Cardiac fibroblast (primary cell): ENCODE measurements around the gene TXK.

ENCODE experiments used
- DNase-seq, 2 donors: peaks; one replicate each; pipeline versions ENCODE4 v3.0.0 to v3.0.0-alpha.2; 2010; ENCODE audit warnings: low read depth in 2 of 2
- H3K4me3 ChIP-seq, 2 donors: replicated peaks in 1 of 2; 1 replicate in 1 of 2; 2 replicates in 1 of 2; pipeline ENCODE4 v1.5.1; 2011; ENCODE audit warnings: low read depth in 2 of 2, low read length in 2 of 2, mild to moderate bottlenecking in 2 of 2, moderate library complexity in 1 of 2
- TF ChIP-seq, protein P1 (sequence below): IDR thresholded peaks from one replicate; pipeline ENCODE4 v1.5.1; 2011; ENCODE audit warnings: low read depth, mild to moderate bottlenecking, low read length, inconsistent platforms

The TXK gene

DNA sequence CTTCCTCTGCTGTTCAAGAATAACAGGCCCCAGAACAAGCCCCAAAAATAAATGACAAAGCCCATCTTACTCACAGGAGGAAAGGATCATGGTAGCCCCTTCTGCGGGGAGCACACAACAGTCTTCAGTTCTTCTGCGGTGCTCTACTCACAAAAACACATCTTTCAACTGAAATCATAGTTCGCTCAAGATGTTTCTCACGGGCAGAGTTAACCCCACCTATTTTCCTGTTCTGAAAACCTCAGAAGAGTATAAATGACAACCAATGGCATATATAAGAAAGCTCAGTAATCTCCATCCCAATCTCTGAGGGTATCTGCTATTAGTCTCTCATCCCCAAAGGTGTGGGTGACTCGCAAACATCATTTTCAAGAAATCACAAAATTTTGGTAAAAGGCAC, at the start of gene TXK:
TXK (minus strand) TSS at position 170 of the 400 bp plus-strand sequence; CDS start at position 90, 80 bp downstream.
- TF ChIP-seq, protein P1, sequence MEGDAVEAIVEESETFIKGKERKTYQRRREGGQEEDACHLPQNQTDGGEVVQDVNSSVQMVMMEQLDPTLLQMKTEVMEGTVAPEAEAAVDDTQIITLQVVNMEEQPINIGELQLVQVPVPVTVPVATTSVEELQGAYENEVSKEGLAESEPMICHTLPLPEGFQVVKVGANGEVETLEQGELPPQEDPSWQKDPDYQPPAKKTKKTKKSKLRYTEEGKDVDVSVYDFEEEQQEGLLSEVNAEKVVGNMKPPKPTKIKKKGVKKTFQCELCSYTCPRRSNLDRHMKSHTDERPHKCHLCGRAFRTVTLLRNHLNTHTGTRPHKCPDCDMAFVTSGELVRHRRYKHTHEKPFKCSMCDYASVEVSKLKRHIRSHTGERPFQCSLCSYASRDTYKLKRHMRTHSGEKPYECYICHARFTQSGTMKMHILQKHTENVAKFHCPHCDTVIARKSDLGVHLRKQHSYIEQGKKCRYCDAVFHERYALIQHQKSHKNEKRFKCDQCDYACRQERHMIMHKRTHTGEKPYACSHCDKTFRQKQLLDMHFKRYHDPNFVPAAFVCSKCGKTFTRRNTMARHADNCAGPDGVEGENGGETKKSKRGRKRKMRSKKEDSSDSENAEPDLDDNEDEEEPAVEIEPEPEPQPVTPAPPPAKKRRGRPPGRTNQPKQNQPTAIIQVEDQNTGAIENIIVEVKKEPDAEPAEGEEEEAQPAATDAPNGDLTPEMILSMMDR = no peak
- H3K4me3 ChIP-seq = no peak within 1 kb of the TSS
- DNase-seq = no peak

DNA sequence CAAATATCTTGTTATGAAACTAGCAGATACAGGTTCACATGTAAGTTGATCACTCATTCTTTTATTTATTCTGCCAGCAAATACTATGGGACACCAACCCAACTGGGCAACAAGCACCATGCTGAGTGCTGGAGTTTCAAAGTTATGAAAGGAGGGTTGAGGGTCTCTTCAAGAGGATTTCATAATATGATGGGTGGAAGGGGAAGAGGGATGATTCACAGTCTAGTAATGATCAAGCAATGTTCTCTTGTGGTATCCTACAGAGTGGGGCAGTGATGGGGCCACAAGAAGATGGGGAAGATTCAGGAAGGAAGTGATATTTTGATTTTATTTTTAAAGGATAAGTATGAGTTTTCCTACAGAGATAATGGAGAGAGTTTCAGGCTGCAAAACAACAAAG, 46.2 kb upstream of the TXK start:
- TF ChIP-seq, protein P1 = no peak
- peak in 1 of 2 donors; percentile 5 for DNase-seq

DNA sequence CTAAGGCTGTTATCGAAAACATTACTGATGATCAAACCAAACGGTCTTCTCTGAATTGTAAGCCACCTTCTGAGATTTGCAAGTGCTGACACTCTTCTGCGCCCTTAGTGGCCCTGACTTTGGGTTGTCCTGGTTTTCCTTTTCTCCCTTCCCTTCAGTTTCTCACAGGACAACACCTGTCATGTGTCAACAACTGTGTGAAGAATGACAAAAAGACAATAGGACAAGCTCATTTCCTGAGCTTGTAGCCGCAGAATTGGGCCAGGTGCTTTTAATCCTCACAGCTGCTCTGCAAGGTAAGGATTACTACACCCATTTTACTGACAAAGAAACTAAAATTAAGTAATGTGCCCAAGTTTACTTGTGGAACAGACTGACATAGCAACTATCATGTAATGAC, 44.9 kb upstream of the TXK start:
- DNase-seq = no peak
- TF ChIP-seq, protein P1 = no peak

More for the DNA sequence above, 46.2 kb upstream of the TXK start:
- H3K4me3 ChIP-seq = no peak overlapping the region

DNA sequence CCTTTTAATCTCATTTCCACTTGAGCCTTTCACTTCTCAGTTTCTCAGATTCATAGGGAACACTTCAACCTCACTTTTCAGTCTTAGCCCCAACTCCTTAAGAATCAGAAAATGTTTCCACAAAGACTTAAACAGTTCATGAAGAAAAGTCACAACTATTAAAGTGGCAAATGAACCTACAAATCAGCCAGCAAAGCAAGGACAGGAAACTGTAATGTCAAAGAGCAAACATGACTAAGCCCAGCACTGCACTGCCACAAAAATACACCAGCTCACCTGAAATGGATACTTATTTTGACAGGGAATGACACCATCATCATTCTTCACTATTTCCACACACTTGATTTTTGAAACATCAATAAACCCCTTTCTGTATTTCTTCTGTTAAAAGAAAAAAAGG, 41.8 kb upstream of the TXK start:
- H3K4me3 ChIP-seq = no peak overlapping the region
- TF ChIP-seq, protein P1 = no peak
- no peak for DNase-seq

More for the DNA sequence above, 44.9 kb upstream of the TXK start:
- no peak overlapping the region for H3K4me3 ChIP-seq

DNA sequence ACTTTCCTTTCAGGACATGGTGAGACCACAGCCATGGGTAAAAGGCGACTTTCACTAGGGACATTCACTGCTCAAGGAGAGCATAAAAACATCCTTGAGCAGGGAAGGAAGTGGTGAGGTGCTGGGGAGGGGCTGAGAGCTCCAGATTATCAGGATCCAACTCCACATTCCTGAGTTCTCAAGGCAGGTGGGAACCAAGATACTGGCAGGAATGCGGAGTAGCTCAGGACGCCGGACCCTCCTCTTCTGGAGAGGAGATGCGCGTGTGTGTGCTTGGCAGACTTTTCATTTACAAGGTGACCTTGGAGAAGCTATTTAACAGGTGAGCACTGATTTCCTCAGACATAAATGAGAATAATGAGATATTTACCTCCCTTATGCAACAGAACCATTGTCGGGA, 41.3 kb upstream of the TXK start:
- DNase-seq = no peak
- TF ChIP-seq, protein P1 = no peak
- no peak overlapping the region for H3K4me3 ChIP-seq

DNA sequence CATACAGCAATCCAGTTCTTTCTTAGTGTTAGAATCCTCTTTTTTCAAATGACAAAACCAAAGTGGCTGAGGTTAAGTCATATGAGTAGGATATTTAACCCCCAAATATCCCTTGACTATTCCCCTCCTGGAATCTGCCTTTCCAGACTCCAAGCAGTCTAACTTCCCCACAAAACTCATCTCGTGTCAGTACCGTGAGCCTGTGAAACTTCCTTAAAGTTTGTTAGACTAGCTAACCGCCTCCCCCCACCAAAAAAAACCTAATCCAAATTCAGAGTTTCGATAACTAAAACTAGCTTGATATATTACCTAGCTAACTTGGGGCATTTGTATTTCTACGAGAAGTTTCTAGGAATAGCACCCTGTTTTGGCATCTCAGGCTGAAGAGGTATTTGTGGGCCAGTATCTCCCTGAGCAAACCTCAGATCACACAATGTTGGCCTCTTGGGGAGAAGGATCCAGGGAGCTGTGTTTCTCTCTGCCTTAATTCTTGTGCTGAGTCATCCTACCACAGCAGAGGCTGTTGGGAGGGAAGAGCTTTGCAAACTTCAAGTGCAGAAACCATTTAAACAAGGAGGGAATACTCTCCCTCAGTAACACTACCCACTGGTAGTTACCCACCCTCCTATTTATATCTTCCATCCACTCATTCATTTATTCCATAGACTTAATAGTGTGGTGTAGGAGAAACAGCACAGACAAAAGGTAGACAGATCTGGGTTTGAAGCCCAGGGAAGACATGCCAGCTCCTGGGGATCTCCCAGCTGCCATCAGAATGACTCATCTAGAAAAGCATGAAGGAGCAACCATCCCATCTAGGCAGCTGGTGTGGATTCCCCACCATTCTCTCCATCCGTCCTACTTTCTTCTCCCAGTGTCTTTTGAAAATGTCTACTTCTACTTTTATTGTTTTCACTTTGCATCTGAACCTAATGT, 39.3 kb upstream of the TXK start:
- peak; percentile 3 to 15 for DNase-seq
- H3K4me3 ChIP-seq = no peak overlapping the region
- TF ChIP-seq, protein P1 = no peak
